ENCODE results near the gene SLC13A3. TPM values are rescaled to one million over a fixed set of nuclear protein-coding genes. Genes with fewer than 3 reads are reported as not detected.

SLC13A3 gene
- total RNA-seq, 2 donors from 2014 or later, result 0.08 to 0.25 TPM

DNA sequence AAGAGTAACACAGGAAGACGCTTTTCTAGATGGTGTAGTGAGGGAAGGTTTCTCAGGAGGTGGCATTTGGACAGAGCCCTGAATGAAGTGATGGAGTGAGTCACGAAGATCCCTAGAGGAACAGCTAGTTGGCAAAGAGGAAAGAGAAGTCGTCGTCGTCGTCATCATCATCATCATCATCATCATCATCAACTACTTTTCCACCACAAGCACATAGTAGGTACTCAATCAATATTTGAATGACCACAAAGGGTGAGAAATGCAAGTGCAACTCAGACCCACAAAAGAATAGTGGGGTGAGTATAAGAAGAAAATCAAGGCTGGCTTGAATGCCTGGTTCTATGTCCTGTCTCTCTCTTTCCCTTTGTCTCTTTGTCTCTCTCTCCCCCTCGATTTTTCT, 72.5 kb downstream of the SLC13A3 start:
- Histone ChIP-seq H3K9ac (ENCODE audit: low read depth in 2 of 2, low read length in 2 of 2) (no peak overlapping the region), H3K27ac (no peak overlapping the region), H3K36me3 (no peaks in the 10 kb centered on the region), H3K4me3 (no peak overlapping the region), H3K27me3 (no peaks in the 10 kb centered on the region), H3K9me3 (no peaks in the 10 kb centered on the region), H3K4me1 (no peaks in the 10 kb centered on the region)
- intact Hi-C loops (cut with DNase I), result no loop called here
- TF ChIP-seq, protein P1, sequence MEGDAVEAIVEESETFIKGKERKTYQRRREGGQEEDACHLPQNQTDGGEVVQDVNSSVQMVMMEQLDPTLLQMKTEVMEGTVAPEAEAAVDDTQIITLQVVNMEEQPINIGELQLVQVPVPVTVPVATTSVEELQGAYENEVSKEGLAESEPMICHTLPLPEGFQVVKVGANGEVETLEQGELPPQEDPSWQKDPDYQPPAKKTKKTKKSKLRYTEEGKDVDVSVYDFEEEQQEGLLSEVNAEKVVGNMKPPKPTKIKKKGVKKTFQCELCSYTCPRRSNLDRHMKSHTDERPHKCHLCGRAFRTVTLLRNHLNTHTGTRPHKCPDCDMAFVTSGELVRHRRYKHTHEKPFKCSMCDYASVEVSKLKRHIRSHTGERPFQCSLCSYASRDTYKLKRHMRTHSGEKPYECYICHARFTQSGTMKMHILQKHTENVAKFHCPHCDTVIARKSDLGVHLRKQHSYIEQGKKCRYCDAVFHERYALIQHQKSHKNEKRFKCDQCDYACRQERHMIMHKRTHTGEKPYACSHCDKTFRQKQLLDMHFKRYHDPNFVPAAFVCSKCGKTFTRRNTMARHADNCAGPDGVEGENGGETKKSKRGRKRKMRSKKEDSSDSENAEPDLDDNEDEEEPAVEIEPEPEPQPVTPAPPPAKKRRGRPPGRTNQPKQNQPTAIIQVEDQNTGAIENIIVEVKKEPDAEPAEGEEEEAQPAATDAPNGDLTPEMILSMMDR (IDR thresholded peaks at IDR 0.05), result no peak
- DNase-seq, result no peak

DNA sequence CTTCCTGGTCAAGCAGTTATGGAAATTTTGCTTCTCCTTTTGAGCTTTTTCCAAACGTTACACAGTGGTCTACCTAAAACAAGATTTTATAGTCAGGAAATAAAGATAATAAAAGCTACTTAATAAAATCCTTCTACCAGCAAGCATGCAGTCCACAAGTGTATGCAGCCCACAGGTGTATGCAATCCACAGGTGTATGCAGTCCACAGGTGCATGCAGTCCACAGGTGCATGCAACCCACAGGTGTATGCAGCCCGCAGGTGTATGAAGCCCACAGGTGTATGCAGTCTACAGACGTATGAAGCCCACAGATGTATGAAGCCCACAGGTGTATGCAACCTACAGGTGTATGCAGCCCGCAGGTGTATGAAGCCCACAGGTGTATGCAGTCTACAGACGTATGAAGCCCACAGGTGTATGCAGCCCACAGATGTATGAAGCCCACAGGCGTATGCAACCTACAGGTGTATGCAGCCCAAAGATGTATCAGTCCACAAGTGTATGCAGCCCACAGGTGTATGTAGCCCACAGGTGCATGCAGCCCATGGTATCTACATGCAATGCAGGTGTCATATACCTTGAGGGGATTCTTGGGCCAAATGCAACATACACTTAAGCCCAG, 74.4 kb downstream of the SLC13A3 start:
- intact Hi-C loops (cut with DNase I), result no loop called here
- Histone ChIP-seq H3K4me3 (no peak overlapping the region), H3K36me3 (no peaks in the 10 kb centered on the region), H3K27ac (no peak overlapping the region), H3K4me1 (no peaks in the 10 kb centered on the region), H3K27me3 (no peaks in the 10 kb centered on the region), H3K9ac (ENCODE audit: low read depth in 2 of 2, low read length in 2 of 2) (no peak overlapping the region), H3K9me3 (no peaks in the 10 kb centered on the region)
- TF ChIP-seq, protein P1 (IDR thresholded peaks at IDR 0.05), result no peak
- no peak for DNase-seq

DNA sequence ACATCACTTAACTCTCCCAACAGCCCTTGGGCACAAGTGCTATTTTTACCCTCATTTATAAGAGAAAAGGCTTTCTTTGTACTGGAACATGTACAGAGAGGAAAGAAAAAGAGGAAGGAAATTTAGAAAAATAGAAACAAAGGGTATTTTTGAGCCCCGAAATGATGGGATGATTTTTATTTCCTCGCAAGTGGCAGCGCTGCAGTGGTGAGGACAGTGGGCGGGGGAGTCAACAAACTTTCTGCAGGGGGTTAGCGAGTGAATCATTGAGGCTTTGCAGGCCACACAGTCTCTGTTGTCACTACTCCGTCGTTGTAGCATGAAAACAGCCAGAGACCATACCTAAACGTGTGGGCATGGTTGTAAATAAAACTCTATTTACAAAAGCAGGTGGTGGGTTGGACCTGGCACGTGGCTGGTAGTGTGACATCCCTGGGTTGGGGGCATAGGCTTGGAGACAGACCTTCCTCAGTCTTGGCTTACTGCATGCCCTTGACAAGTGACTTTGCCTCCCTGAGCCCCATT, 75.3 kb downstream of the SLC13A3 start:
- H3K4me1 ChIP-seq, result no peaks in the 10 kb centered on the region
- DNase-seq, result no peak
- no peak overlapping the region for H3K4me3 ChIP-seq
- no peaks in the 10 kb centered on the region for H3K36me3 ChIP-seq
- intact Hi-C loops (cut with DNase I), result no loop called here
- H3K27me3 ChIP-seq, result no peaks in the 10 kb centered on the region
- TF ChIP-seq, protein P1 (IDR thresholded peaks at IDR 0.05), result no peak
- no peaks in the 10 kb centered on the region for H3K9me3 ChIP-seq
- H3K27ac ChIP-seq, result no peak overlapping the region
- H3K9ac ChIP-seq (ENCODE audit: low read depth in 2 of 2, low read length in 2 of 2), result no peak overlapping the region

DNA sequence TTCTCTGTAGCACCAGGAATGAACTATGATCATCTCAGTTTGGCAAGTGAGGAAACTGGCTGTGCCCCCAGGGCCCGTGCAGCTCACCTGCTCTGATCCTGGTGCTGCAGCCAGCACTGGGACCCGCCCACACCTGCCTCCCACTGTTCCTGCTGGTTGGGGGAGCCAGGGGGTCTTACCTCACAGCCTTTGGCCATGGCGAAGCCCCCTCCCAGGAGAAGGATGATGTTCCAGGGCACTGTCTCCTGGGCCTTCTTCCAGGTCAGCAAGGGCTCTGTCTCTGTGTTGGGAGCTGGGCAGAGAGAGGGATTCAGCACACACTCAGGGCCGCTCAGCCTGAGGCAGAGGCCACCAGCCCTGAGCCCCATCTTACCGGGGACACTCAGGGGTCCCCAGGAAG, 75.9 kb downstream of the SLC13A3 start:
- H3K4me3 ChIP-seq, result no peak overlapping the region
- TF ChIP-seq, protein P1 (IDR thresholded peaks at IDR 0.05), result no peak
- H3K4me1 ChIP-seq, result no peaks in the 10 kb centered on the region
- DNase-seq, result no peak
- intact Hi-C loops (cut with DNase I), result no loop called here
- H3K36me3 ChIP-seq, result no peaks in the 10 kb centered on the region
- no peak overlapping the region for H3K9ac ChIP-seq (ENCODE audit: low read depth in 2 of 2, low read length in 2 of 2)
- no peaks in the 10 kb centered on the region for H3K27me3 ChIP-seq
- H3K9me3 ChIP-seq, result no peaks in the 10 kb centered on the region
- no peak overlapping the region for H3K27ac ChIP-seq

DNA sequence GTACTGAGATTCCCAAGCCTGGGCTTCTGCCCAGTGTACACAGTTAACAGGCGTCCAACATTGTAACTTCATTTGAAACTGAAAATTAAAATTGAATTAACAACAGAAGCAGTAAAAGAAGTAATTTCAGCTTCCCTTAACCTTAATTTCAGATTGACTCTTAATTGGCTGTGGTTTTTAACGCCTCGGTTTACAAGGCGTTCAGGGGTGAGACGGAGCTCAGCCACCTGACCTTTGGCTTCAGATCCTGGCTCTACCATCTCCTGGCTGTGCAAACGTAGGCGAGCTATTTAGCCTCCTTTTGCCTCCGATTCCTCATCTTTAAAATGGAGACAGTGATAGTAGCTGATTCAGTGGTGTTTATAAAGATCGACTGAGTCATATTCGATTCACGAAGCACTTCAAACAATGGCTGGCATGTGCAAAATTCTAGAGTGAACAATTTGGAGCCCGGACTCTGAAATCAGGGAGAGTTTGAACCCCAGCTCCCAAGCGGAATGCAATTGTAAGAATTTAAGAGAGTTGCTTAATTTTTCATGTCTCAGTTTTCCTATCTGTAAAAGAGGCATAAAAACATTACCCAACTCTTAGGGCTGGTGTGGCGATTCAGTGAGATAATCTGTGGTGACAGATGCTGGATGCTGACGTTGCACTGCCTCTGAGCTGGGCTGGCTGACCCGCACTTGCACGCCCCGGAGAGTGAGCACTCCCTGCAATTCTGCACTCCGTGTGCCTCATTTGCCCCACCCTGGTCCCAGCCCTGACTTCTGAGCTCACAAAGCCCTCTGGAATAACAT, 77.3 kb downstream of the SLC13A3 start:
- intact Hi-C loops (cut with DNase I), result no loop called here
- H3K27ac ChIP-seq, result no peak overlapping the region
- H3K4me3 ChIP-seq, result no peak overlapping the region
- H3K9ac ChIP-seq (ENCODE audit: low read depth in 2 of 2, low read length in 2 of 2), result no peak overlapping the region
- TF ChIP-seq, protein P1 (IDR thresholded peaks at IDR 0.05), result no peak
- no peaks in the 10 kb centered on the region for H3K36me3 ChIP-seq
- H3K9me3 ChIP-seq, result no peaks in the 10 kb centered on the region
- no peaks in the 10 kb centered on the region for H3K4me1 ChIP-seq
- no peak for DNase-seq
- H3K27me3 ChIP-seq, result no peaks in the 10 kb centered on the region

Data from colonic mucosa (tissue), 4 donors.